ENCODE measurements around the gene RFT1.

RFT1 gene, protein sequence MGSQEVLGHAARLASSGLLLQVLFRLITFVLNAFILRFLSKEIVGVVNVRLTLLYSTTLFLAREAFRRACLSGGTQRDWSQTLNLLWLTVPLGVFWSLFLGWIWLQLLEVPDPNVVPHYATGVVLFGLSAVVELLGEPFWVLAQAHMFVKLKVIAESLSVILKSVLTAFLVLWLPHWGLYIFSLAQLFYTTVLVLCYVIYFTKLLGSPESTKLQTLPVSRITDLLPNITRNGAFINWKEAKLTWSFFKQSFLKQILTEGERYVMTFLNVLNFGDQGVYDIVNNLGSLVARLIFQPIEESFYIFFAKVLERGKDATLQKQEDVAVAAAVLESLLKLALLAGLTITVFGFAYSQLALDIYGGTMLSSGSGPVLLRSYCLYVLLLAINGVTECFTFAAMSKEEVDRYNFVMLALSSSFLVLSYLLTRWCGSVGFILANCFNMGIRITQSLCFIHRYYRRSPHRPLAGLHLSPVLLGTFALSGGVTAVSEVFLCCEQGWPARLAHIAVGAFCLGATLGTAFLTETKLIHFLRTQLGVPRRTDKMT

DNA sequence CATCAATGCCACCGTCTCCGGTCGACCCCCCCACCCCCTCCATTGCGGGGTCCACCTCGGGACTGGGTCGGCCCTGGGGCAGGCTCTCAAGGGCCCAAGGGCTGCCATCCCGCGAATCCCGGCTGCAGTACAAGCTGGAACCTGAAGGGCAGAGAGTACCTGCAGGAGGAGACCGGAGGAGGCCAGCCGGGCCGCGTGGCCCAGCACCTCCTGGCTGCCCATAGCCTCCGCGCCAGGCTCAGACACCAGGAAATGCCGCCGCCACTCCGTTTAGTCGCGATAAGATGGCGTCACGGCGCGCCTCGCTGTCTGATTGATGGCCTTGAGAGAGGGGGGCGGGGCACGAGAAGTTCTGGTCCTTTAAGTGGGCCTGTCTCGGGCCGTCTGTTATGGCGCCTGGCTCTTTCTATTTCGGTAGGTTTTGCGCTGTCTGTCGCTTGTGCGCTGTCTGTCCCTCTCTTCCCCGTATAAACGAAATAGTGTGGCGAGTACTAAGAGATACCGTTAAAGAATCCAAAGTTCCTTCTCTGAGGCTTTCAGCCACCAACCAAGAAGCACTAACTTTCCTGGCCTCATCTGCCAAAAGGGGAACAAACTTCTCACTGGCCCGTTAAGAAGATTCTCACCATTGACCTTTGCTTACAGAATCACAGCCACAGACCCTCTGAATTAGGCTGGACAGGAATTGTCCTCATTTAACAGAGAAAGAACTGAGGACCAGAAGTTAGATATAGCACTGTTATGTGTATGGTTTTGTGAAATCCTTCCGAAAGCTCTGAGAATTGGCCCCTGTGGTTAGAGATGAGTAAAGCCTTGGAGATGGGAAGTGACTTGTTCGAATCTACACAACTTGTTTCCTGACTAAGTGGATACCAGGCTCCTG, at the start of gene RFT1:
RFT1 (minus strand) TSS at position 257 of the 883 bp plus-strand sequence; CDS start at position 222, 35 bp downstream.
- H3K9me3 ChIP-seq (ENCODE audit: low read length) = no peaks in the 10 kb centered on the region
- peaks cover 16% of the 10 kb centered on the region for H3K4me1 ChIP-seq (ENCODE audit: insufficient read depth, low read length)
- H3K4me3 ChIP-seq (ENCODE audit: low read depth in 1 of 2, low read length in 2 of 2) = peak within 1 kb of the TSS; percentile 66 to 73
- no peaks in the 10 kb centered on the region for H3K27me3 ChIP-seq (ENCODE audit: control insufficient read depth in 1 of 2, insufficient read depth in 2 of 2, low read length in 2 of 2)
- H3K27ac ChIP-seq (ENCODE audit: low read depth, low read length) = peak within 1 kb of the TSS; percentile 70
- peak within 1 kb of the TSS; percentile 82 for H3K9ac ChIP-seq (ENCODE audit: low read length)
- H3K36me3 ChIP-seq (ENCODE audit: insufficient read depth, low read length) = peaks cover 5% of the 10 kb centered on the region

DNA sequence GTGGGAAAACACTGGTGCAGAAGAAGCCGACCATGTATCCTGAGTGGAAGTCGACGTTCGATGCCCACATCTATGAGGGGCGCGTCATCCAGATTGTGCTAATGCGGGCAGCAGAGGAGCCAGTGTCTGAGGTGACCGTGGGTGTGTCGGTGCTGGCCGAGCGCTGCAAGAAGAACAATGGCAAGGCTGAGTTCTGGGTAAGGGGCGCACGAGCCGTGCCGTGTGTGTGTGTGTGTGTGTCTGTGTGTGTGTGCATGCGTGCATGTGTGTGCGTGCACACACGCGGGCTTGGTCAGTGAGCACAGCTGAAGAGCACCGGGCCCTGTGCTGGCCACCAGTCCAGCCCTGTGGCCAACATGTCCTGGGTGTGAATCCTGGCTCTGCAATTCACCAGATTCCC, 49.3 kb upstream of the RFT1 start:
- no peaks in the 10 kb centered on the region for H3K4me1 ChIP-seq (ENCODE audit: insufficient read depth, low read length)
- no peaks in the 10 kb centered on the region for H3K27me3 ChIP-seq (ENCODE audit: control insufficient read depth in 1 of 2, insufficient read depth in 2 of 2, low read length in 2 of 2)
- H3K9me3 ChIP-seq (ENCODE audit: low read length) = no peaks in the 10 kb centered on the region
- H3K27ac ChIP-seq (ENCODE audit: low read depth, low read length) = no peak overlapping the region
- peaks cover 32% of the 10 kb centered on the region for H3K36me3 ChIP-seq (ENCODE audit: insufficient read depth, low read length)
- H3K9ac ChIP-seq (ENCODE audit: low read length) = no peak overlapping the region
- no peak overlapping the region for H3K4me3 ChIP-seq (ENCODE audit: low read depth in 1 of 2, low read length in 2 of 2)

DNA sequence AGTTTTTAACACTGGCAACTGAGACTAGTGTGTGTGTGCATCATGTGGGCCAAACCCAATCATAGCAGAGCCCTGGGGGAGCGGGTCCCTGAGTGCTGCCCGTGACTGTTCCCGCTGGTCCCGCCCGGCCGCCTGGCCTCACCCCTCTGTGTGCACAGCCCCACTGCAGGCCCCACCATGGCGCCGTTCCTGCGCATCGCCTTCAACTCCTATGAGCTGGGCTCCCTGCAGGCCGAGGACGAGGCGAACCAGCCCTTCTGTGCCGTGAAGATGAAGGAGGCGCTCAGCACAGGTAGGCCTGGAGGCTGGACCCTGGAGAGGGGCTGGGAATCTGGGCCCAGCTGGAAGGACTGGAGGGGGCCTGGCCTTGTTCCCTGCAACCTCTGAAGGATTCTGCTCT, 48.0 kb upstream of the RFT1 start:
- H3K4me1 ChIP-seq (ENCODE audit: insufficient read depth, low read length) = no peaks in the 10 kb centered on the region

DNA sequence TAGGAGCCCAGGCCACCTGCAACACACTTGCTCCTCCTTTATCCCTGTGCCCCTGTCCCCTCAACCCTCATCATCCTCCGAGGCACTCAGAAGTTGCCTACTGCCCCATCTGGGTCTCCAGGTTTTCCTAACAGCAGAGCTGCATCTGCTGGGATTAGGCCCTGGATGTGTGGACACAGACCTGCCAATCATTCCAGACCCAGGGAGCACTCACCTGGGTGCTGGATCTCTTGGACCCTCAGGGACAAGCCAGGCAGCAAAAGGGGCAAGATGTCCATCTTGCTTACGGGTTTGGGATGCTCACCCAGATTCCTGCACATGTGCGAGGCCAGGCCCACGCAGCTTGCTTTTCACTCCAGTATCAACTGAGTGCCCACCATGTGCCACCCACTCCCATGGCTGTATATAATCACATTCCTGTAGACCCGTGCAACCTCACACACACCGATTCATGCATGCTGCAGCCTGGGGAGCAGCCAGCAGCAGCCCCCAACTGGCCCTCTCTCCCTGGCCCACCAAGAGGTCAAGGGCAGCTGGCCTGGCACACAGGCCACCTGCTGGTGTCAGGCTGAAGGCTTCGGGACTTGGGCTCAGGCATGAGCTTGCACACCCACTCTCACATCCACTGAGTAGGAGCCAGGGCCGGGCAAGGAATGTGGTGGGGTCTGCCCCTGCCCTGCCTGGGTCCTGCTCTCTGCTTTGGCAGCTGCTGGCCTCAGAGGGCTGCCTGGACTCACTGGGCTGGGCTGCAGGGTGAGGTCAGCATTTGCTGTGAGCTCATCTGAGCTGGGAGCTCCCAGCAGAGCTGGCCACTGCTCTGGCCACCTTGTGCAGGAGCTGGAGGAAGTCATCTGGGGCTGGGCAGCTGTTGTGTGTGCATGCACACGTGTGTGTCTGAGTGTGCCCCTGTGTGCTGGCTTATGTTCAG, 45.6 kb upstream of the RFT1 start:
- no peak overlapping the region for H3K27ac ChIP-seq (ENCODE audit: low read depth, low read length)
- H3K9me3 ChIP-seq (ENCODE audit: low read length) = no peaks in the 10 kb centered on the region
- peaks cover 20% of the 10 kb centered on the region for H3K36me3 ChIP-seq (ENCODE audit: insufficient read depth, low read length)
- peaks cover 5% of the 10 kb centered on the region for H3K4me1 ChIP-seq (ENCODE audit: insufficient read depth, low read length)
- H3K4me3 ChIP-seq (ENCODE audit: low read depth in 1 of 2, low read length in 2 of 2) = no peak overlapping the region
- no peaks in the 10 kb centered on the region for H3K27me3 ChIP-seq (ENCODE audit: control insufficient read depth in 1 of 2, insufficient read depth in 2 of 2, low read length in 2 of 2)
- no peak overlapping the region for H3K9ac ChIP-seq (ENCODE audit: low read length)

More for the DNA sequence above, 48.0 kb upstream of the RFT1 start:
- Histone ChIP-seq H3K9me3 (ENCODE audit: low read length) (no peaks in the 10 kb centered on the region), H3K9ac (ENCODE audit: low read length) (no peak overlapping the region), H3K27ac (ENCODE audit: low read depth, low read length) (no peak overlapping the region), H3K36me3 (ENCODE audit: insufficient read depth, low read length) (peaks cover 29% of the 10 kb centered on the region), H3K4me3 (ENCODE audit: low read depth in 1 of 2, low read length in 2 of 2) (no peak overlapping the region), H3K27me3 (ENCODE audit: control insufficient read depth in 1 of 2, insufficient read depth in 2 of 2, low read length in 2 of 2) (no peaks in the 10 kb centered on the region)

DNA sequence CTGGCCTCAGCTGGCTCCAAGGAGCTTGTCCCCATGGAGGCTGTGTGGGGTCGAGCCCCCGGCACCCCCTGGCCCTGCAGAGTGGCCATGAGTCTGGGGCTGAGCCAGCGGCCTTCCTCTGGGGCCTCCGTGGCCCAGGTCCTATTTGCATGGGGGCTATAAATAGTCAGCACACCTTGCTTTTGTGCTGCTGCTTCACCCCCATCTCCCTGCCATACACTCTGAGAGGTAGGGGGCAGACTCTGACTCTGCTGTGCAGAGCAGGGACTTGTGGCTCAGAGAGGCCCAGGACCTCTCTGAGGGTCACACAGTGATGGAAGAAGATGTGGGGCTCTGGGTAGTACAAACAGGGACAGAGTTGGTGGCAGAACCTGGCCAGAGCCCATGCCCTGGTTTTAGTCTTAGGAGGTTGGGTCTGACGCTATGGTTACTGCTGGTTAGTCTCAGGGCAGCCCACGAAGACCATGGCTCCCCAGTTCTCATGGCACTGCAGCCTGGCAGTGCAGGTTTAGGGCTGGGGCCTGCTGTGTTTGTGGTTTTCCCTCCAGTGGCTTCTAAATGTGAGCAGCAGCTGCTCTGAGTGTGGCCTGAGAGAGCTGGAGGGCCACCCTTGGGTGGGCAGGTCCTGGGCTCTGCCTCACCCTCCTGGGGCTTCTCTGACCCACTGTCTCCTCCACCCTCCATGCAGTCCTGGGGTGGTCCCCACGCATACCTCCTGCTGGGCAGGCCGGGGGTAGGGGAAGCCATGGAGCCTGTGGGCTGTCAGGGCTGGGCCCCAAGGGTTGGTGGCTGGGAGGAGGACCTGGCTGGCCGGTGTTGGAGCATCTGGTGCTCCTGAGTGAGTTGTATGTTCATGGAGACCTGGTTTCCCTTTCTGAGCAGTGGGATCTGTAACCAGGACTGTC, 44.4 kb upstream of the RFT1 start:
- no peak overlapping the region for H3K9ac ChIP-seq (ENCODE audit: low read length)
- H3K9me3 ChIP-seq (ENCODE audit: low read length) = no peaks in the 10 kb centered on the region
- H3K36me3 ChIP-seq (ENCODE audit: insufficient read depth, low read length) = peaks cover 13% of the 10 kb centered on the region
- H3K27me3 ChIP-seq (ENCODE audit: control insufficient read depth in 1 of 2, insufficient read depth in 2 of 2, low read length in 2 of 2) = no peaks in the 10 kb centered on the region
- no peak overlapping the region for H3K27ac ChIP-seq (ENCODE audit: low read depth, low read length)
- H3K4me3 ChIP-seq (ENCODE audit: low read depth in 1 of 2, low read length in 2 of 2) = no peak overlapping the region
- H3K4me1 ChIP-seq (ENCODE audit: insufficient read depth, low read length) = peaks cover 5% of the 10 kb centered on the region

DNA sequence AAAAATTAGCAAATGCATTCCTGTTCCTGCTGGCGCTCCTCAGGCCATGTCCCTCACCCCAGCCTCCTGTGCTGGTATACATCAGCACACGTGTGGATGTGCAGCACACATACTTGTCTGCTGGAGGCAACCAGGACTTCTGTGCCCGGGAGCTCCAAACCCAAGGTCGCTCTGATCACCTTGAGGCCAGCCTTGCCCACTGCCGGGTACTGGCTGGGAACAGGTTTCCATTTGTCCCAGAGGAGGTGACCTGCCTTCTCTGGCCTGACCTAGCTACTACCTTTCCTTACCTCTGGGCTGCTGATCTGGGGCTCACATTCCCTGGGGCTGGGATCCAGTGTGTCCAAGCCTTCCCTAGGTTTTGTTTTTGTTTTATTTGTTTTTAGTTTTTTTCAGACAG, 42.9 kb upstream of the RFT1 start:
- H3K27me3 ChIP-seq (ENCODE audit: control insufficient read depth in 1 of 2, insufficient read depth in 2 of 2, low read length in 2 of 2) = no peaks in the 10 kb centered on the region
- peaks cover 5% of the 10 kb centered on the region for H3K4me1 ChIP-seq (ENCODE audit: insufficient read depth, low read length)
- no peaks in the 10 kb centered on the region for H3K9me3 ChIP-seq (ENCODE audit: low read length)
- H3K9ac ChIP-seq (ENCODE audit: low read length) = no peak overlapping the region
- H3K4me3 ChIP-seq (ENCODE audit: low read depth in 1 of 2, low read length in 2 of 2) = no peak overlapping the region
- H3K36me3 ChIP-seq (ENCODE audit: insufficient read depth, low read length) = no peaks in the 10 kb centered on the region
- H3K27ac ChIP-seq (ENCODE audit: low read depth, low read length) = no peak overlapping the region

DNA sequence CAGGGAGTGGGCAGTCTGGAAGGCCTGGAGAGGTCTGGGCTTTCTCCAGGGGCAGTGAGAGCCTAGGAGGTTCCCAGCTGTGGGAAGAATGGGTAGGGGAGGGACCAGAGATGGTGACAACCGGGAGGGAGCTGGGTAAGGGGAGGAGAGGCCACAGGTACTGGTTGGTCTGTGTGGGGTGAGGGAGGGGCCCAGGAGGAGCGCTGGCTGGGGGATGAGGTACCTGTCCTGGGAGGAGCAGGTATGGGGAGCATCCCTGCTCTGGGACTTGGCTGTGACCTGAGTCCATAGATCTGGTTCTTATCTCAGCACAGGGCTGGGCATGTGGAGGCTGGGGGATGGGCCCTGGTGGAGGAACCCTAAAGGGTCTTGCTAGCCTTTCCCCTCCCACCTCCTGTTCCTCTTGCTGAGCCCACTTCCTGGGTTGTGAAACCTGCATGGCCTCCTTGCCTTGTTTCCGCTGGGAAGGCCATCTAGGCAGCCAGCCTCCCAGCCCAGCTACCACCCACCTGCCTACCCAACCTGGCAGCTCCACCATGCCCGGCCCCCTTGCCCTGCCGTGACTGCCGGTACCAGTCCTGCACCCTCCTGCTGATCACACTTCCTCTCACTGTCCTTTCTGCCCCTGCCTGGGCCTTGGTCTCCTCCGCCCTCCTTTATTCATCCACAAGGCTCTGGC, 41.7 kb upstream of the RFT1 start:
- H3K9me3 ChIP-seq (ENCODE audit: low read length) = no peaks in the 10 kb centered on the region
- peaks cover 8% of the 10 kb centered on the region for H3K4me1 ChIP-seq (ENCODE audit: insufficient read depth, low read length)
- H3K36me3 ChIP-seq (ENCODE audit: insufficient read depth, low read length) = no peaks in the 10 kb centered on the region
- H3K27me3 ChIP-seq (ENCODE audit: control insufficient read depth in 1 of 2, insufficient read depth in 2 of 2, low read length in 2 of 2) = no peaks in the 10 kb centered on the region
- H3K9ac ChIP-seq (ENCODE audit: low read length) = no peak overlapping the region
- H3K27ac ChIP-seq (ENCODE audit: low read depth, low read length) = no peak overlapping the region
- H3K4me3 ChIP-seq (ENCODE audit: low read depth in 1 of 2, low read length in 2 of 2) = no peak overlapping the region

DNA sequence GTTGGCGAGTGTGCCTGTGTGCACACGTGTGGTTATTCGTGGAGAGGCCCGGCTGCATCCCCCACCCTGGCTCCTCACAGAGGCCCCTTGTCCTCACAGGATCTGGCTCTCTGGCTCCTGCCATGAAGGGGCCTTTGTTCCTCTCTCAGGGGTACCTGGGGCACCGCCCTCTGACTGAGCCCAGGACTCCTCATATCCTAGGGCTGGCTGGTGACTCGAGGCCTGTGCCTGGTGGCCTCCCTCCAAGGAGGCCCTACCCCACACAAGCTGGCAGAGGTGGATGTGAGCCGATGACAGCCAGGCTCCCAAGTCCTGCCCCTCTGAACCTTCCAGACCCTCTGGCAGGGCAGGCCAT, 40.8 kb upstream of the RFT1 start:
- Histone ChIP-seq H3K36me3 (ENCODE audit: insufficient read depth, low read length) (no peaks in the 10 kb centered on the region), H3K4me1 (ENCODE audit: insufficient read depth, low read length) (peaks cover 8% of the 10 kb centered on the region), H3K4me3 (ENCODE audit: low read depth in 1 of 2, low read length in 2 of 2) (no peak overlapping the region), H3K9ac (ENCODE audit: low read length) (no peak overlapping the region), H3K9me3 (ENCODE audit: low read length) (no peaks in the 10 kb centered on the region), H3K27ac (ENCODE audit: low read depth, low read length) (no peak overlapping the region), H3K27me3 (ENCODE audit: control insufficient read depth in 1 of 2, insufficient read depth in 2 of 2, low read length in 2 of 2) (no peaks in the 10 kb centered on the region)

DNA sequence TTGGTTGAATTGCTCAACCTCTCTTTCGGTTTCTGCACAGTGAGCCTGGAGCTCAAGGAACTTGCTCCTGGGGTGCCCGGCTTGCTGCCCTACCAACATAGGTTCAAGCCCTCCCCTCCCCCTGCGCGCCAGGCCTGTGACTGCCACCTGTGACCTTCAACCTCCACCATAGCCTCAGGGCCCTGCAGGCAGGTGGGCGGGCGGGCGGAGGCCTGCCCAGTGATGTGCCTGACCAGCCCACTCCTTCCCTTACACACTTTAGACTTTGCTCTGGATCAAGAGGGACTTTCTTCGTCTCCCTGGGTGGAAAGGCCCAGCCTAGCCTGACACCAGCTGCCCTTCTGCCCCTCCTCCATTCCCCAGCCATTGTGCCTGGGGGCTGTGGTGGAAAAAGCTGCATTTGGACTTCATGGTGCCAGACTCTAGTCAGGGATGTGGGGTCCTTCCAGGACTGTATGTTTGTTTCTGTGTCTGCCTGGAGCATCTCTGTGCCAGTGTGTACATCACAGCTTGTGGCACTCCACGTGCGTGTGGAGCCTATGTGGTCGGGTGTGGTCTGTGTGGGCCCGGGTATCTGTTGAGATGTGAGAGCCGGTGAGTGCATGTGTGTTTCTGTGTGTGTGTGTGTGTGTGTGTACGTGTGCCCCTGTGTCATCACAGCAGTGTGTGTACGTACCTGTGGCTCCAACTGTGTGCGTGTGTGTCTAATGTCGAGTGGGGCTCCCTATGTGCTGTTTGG, 40.3 kb upstream of the RFT1 start:
- H3K4me1 ChIP-seq (ENCODE audit: insufficient read depth, low read length) = peaks cover 8% of the 10 kb centered on the region
- no peak overlapping the region for H3K27ac ChIP-seq (ENCODE audit: low read depth, low read length)
- H3K4me3 ChIP-seq (ENCODE audit: low read depth in 1 of 2, low read length in 2 of 2) = no peak overlapping the region
- no peaks in the 10 kb centered on the region for H3K9me3 ChIP-seq (ENCODE audit: low read length)
- no peaks in the 10 kb centered on the region for H3K27me3 ChIP-seq (ENCODE audit: control insufficient read depth in 1 of 2, insufficient read depth in 2 of 2, low read length in 2 of 2)
- H3K36me3 ChIP-seq (ENCODE audit: insufficient read depth, low read length) = no peaks in the 10 kb centered on the region
- H3K9ac ChIP-seq (ENCODE audit: low read length) = no peak overlapping the region
